ENCODE data around the gene JPH3.
"Not testable (repeated sequence)": the region's sequence is repeated elsewhere in the genome, so short reads cannot be mapped to it uniquely, and the experiment has no call there.

The JPH3 gene

GRCh38 chr16:87721622-87722585 lies 119.6 kb downstream of the JPH3 start:
- no peak for DNase-seq

GRCh38 chr16:87722590-87723225 lies 120.4 kb downstream of the JPH3 start:
- DNase-seq: no peak

GRCh38 chr16:87723226-87723623 lies 120.9 kb downstream of the JPH3 start:
- DNase-seq: peak; percentile 79 to 95 (median 86)

- DNase-seq: peak; percentile 3 to 63 (median 59)
Measured at GRCh38 chr16:87724490-87725291, 122.4 kb downstream of the JPH3 start.

GRCh38 chr16:87725596-87726235 lies 123.4 kb downstream of the JPH3 start:
- no peak for DNase-seq

GRCh38 chr16:87726577-87726976 lies 124.3 kb downstream of the JPH3 start:
- DNase-seq: not testable (repeated sequence)

- DNase-seq: no peak
Measured at GRCh38 chr16:87727346-87727745, 125.0 kb downstream of the JPH3 start.

- DNase-seq: no peak
Measured at GRCh38 chr16:87728026-87728425, 125.7 kb downstream of the JPH3 start.

GRCh38 chr16:87729266-87729954 lies 127.1 kb downstream of the JPH3 start:
- no peak for DNase-seq

- DNase-seq: no peak
Measured at GRCh38 chr16:87731607-87732006, 129.3 kb downstream of the JPH3 start.

GRCh38 chr16:87733190-87733589 lies 130.9 kb downstream of the JPH3 start:
- DNase-seq: peak in 1 of 3 experiments; percentile 56

- DNase-seq: no peak
Measured at GRCh38 chr16:87734644-87735043, 132.3 kb downstream of the JPH3 start.

- no peak for DNase-seq
Measured at GRCh38 chr16:87735270-87736007, 133.1 kb downstream of the JPH3 start.

- DNase-seq: no peak
Measured at GRCh38 chr16:87736008-87736382, 133.7 kb downstream of the JPH3 start.

- DNase-seq: no peak
Measured at GRCh38 chr16:87739801-87740200, 137.5 kb downstream of the JPH3 start.

- DNase-seq: peak in 1 of 3 experiments; percentile 2
Measured at GRCh38 chr16:87740441-87740840, 138.1 kb downstream of the JPH3 start.

- no peak for DNase-seq
Measured at GRCh38 chr16:87740909-87741424, 138.7 kb downstream of the JPH3 start.

GRCh38 chr16:87741700-87742415 lies 139.6 kb downstream of the JPH3 start:
- DNase-seq: no peak

GRCh38 chr16:87742781-87743490 lies 140.6 kb downstream of the JPH3 start:
- DNase-seq: peak in 1 of 3 experiments; percentile 23

All from NCI-H1417 (cell line).